Measurements from ENCODE around the gene NTSR2.

- TF ChIP-seq CTCF (IDR thresholded peaks at IDR 0.05) (no peak), POLR2A (IDR thresholded peaks at IDR 0.05) (no peak), EP300 (IDR thresholded peaks at IDR 0.05) (no peak), POLR2AphosphoS5 (IDR thresholded peaks at IDR 0.05) (no peak)
These were observed 41.3 kb downstream of the NTSR2 start for GRCh38 chr2:11628675-11629074.

All from suprapubic skin (tissue), 4 donors.